H4 (cell line): ENCODE results near the gene KANSL1L. TPM values are rescaled to one million over a fixed set of nuclear protein-coding genes. Genes with fewer than 3 reads are reported as not detected.
A peak's percentile ranks its signal among the peaks of the same experiment; 100 is the strongest.
"Not testable (repeated sequence)": the region's sequence is repeated elsewhere in the genome, so short reads cannot be mapped to it uniquely, and the experiment has no call there.

Experiments used
- DNase-seq: peaks from one replicate; pipeline ENCODE4 v3.0.0-alpha.2; 2015; ENCODE audit warnings: low spot score
- total RNA-seq: library from RNA; depleted of rRNA; stranded (reverse); fragments of >200 nt; shearing (Covaris generic); gene quantifications from 2 replicates; pipeline ENCODE4 v1.2.3, GENCODE V29; 2014

The KANSL1L gene
- total RNA-seq, 1 experiment from 2014 or later, result 5.4 TPM

DNA sequence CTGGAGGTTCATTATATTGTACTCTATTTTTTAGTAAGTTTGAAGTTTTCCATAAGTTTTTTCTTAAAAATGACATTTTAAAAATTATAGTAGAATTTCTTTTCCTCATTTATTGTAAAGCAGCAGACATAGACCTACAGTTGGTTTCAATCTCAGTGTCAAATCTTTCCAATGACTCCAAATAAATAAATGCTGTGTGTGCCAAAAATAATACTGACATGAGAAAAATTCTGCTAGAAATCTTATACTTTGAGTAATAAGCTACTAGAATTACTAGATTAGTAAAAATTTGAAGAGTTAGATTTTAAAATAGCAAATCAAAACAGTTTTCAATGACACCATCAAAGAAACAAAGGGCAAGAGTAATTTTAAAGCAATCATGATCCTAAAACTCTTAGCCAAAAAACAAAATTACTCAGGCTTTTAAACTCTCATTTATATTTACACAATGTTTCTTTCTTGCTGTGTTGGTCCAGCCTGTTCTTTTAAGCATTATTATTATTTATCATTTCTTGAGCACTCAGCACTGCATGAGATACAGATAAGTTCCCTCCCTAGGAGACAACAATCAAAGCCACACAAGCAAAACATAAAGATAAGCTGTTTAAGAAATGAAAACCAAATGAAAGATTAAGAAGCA is 8.3 kb upstream of the KANSL1L start:
- no peak for DNase-seq

DNA sequence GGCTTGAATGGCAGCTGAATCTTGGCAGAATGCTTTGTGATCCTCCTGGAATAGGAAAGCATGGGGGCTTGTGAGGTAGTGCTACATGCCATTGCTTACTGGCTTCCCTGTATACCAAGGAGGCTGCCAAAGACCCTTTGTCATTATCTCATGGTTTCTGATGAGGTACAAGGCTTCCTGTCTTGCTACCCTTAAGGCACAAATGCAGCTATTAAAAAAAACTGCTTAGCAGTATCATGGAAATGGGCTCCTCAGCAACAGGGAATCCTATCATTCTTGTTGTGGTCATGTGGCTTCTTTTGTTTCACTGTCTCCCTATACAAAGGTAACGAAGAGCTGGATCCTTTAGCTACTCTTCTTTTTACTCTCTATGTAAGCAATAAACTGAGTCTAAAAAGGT is 6.6 kb upstream of the KANSL1L start:
- no peak for DNase-seq

DNA sequence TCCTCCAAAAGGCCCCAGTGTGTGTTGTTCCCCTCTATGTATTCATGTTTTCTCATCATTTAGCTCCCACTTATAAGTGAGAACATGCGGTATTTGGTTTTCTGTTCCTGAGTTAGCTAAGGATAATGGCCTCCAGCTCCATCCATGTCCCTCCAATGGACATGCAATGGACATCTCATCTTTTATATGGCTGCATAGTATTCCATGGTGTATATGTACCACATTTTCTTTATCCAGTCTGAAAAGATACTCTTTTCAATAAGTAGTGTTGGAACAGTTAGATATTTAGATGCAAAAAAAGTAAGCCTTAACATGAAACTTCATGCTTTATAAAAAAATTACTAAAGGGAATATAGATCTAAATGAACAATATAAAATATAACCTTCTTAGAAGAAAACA is 5.9 kb upstream of the KANSL1L start:
- DNase-seq, result not testable (repeated sequence)

GRCh38 chr2:210174086-210174485 is 2.9 kb upstream of the KANSL1L start:
- no peak for DNase-seq

GRCh38 chr2:210172219-210172575 is 988 bp upstream of the KANSL1L start:
- no peak for DNase-seq

- DNase-seq, result peak; percentile 87
These were observed 534 bp downstream of the KANSL1L start for GRCh38 chr2:210170446-210171303.

- no peak for DNase-seq
These were observed 1.1 kb downstream of the KANSL1L start for GRCh38 chr2:210170196-210170445.

DNA sequence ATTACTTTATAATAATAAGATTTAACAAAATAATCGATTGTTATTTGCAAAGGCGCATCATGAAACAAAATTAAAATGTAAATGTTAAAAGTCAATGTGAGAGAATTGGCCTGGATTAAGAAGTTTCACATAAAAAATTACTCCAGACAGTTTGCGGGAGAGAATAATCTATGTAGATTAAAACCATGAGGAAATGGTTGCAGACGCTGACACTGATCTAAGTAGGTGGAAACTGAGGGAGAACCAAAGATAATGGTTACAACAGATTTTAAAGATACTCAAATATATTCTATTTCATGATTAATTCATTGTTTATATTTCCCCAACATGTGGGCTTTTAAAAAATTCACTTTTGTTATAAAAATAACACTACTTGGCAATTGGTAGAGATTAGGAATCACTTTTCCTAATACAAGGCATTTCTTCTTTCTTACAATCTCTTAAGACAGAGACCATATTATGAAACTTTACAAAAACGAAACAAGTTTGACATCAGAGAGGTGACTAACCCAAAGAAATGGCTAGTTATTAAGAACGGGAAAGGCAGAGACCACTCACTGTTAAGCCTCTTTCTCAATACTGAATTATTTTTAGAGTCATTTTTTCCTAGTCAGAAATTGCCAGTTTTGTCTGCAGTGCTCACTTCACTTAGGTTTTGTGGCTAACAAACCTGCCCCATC is 1.6 kb downstream of the KANSL1L start:
- DNase-seq, result peak; percentile 37

- DNase-seq, result no peak
These were observed 4.0 kb downstream of the KANSL1L start for GRCh38 chr2:210167227-210167626.

GRCh38 chr2:210162466-210163124 is 8.6 kb downstream of the KANSL1L start:
- DNase-seq, result no peak

- DNase-seq, result no peak
These were observed 12.2 kb downstream of the KANSL1L start for GRCh38 chr2:210159059-210159458.

- no peak for DNase-seq
These were observed 13.0 kb downstream of the KANSL1L start for GRCh38 chr2:210158236-210158635.

DNA sequence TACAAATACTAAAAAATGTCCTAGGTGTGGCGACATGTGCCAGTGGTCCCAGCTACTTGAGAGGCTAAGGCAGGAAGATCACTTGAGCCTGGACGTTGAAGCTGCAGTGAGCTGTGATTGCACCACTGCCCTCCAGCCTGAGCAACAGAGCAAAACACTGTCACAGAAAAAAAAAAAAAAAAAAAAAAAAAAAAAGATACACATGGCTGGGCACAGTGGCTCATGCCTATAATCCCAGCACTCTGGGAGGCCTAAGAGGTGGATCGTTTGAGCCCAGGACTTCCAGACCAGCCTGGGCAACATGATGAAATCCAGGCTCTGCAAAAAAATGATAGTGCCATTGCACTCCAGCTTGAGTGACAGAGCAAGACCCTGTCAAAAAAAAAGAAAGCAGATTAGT is 13.7 kb downstream of the KANSL1L start:
- no peak for DNase-seq

DNA sequence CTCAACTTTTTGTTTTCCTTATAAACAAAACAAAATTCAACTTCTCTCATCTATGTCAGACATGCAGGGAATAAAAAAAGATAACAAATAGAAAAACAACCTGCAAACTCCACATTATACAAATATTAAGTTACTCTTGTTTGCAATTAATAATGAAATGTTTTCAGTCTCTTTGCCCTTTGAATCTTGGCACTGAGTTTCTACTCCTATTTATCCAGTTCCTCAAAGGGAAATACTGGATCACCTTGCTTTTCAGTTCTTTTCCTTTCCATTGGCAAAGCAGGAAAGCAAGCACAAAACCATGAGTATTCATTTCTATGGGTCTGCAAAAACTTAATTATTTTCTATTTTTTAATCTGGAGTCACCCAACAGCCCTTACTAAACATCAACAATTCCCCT is 23.6 kb downstream of the KANSL1L start:
- DNase-seq, result no peak

DNA sequence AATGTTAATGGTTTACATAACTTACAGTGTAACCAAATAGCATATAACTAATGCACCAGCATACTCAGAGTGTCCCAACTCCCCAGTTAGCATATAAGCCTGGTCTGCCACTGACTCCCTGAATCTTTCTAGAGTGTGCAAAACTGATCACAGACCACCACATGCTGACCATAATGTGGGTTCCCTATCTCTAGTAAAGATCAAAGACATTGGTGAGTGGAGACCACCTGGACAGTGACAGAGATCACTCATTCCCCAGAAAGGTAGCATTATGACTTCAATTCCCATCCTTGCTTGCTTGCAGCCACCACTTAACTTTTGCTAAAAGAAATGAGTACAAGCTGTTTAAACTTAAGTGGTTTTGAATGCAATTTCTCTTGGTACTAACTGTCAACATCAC is 39.0 kb downstream of the KANSL1L start:
- DNase-seq, result no peak

DNA sequence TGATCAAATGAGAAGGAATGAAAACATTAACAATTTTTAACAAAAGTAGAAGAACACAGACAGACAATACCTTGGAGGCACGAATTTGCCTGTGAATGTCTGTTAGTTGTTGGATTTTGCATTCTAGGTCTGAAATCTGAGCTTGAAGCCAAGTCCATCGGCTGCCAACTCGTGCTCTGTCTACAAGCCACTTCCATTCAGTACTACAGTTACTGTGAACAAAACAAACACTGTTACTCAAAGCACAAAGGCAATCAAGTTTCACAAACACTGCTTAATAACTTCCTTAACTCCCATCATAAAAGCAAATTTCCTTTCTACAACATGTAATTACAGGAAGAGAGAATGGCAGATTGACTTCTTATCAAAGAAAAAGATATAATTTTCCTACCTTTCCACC is 42.2 kb downstream of the KANSL1L start:
- DNase-seq, result no peak

- DNase-seq, result no peak
These were observed 57.5 kb downstream of the KANSL1L start for GRCh38 chr2:210113614-210114235.

- DNase-seq, result no peak
These were observed 58.3 kb downstream of the KANSL1L start for GRCh38 chr2:210112871-210113270.

DNA sequence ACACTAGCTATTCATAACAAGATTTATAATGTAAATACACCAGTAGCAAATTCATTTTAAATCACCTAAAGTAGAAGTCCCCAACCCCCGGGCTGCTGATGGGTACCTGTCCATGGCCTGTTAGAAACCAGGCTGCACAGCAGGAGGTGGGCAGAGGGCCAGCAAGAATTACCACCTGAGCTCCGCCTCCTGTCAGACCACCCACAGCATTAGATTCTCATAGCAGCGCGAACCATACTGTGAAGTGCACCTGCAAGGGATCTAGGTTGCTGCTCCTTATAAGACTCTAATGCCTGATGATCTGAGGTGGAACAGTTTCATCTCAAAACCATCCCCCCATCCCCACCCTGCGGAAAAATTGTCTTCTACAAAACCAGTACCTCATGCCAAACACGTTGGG is 71.3 kb downstream of the KANSL1L start:
- no peak for DNase-seq

DNA sequence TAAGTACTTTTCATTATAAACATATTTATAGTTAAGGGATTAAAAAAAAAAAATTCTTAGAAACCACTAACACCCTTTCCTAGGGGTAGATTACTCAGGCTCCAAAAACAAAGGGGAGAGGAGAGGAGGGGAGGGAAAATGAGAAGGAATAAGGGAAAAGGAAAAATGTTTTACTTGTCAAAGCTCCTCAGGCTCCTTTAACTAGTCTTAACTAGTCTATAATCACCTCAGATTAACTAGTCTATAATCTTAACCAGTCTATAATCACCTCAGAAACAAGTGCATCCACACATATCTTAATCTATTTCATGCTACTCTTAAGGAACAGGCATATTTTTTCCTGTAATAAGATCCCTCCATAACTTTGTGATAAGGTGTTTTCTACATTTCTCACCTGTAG is 76.4 kb downstream of the KANSL1L start:
- no peak for DNase-seq

GRCh38 chr2:210092791-210093190 is 78.4 kb downstream of the KANSL1L start:
- no peak for DNase-seq

- no peak for DNase-seq
These were observed 84.3 kb downstream of the KANSL1L start for GRCh38 chr2:210086930-210087329.
